GM19035 (cell line): Measurements from ENCODE around the gene CYP11A1.
A peak's percentile ranks its signal among the peaks of the same experiment; 100 is the strongest.

ENCODE experiments used
- ATAC-seq: cut with Tn5 transposase; IDR thresholded peaks from one replicate; pipeline ENCODE4 v1.9.1; 2021; ENCODE audit not compliant: unreplicated experiment

Gene CYP11A1

GRCh38 chr15:74367296-74367854 lies at the start of gene CYP11A1:
Gene CYP11A1 (minus strand): TSS chr15:74367646. CDS start chr15:74367585, 61 bp downstream.
- no peak for ATAC-seq

GRCh38 chr15:74417225-74417624 lies 49.8 kb upstream of the CYP11A1 start:
- ATAC-seq = no peak

GRCh38 chr15:74415966-74416916 lies 48.8 kb upstream of the CYP11A1 start:
- ATAC-seq = no peak

DNA sequence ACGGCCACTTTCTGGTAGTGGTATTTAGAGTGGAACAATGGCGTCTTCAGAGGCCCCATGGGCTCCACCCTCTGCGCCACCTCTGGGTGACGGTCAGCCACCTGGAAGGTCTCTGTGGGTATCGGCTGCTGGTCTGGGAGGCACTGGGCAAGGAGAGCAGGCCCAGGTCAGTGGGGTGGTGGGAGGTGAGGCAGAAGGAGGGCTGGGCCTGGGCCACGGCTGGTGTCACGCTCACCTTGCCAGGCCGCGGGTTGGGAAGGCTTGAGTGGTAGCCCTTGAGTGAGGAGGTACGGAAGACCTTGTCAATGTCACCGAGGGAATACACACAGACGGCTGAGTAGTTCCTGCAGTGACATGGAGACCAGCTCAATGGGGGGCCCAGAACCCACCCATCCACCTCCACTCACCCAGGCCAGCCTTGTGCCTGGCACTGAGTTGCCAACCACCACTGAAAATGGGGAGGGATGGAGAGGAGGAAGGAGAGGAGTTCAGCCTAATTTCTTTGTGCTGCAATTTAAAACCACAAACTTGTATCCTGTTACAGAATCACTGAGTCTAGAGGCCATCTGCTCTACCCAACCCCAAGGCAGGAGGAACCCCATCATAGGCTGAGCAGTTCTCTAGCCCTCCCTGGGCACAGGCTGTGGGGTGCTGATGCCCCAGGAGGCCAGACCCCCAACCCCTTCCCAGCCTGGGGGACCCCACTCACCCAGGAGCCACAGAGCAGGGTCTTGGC lies 47.3 kb upstream of the CYP11A1 start:
- ATAC-seq = no peak

- ATAC-seq = no peak
Observed at GRCh38 chr15:74414081-74414580, 46.7 kb upstream of the CYP11A1 start.

- ATAC-seq = no peak
Observed at GRCh38 chr15:74413350-74414080, 46.1 kb upstream of the CYP11A1 start.

- ATAC-seq = no peak
Observed at GRCh38 chr15:74412159-74412558, 44.7 kb upstream of the CYP11A1 start.

DNA sequence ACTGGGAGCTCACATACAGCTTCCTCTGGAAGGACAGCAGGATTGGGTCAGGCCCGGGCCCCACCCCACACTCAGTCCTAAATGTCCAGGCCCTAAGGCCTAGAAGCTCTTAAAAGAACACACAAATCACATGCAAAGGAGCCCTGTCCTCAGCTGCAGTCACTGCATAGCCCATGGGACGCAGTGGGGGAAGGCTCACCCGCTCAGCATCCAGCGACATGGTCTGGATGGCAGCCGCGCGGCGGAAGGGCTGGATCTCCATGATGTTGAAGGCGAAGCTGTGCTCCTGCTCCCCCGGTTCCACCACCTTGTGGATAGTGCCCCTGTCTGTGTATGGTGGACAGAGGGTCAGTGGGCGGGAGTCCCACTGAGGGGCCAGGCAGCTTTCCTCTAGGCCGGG lies 44.2 kb upstream of the CYP11A1 start:
- ATAC-seq = no peak

DNA sequence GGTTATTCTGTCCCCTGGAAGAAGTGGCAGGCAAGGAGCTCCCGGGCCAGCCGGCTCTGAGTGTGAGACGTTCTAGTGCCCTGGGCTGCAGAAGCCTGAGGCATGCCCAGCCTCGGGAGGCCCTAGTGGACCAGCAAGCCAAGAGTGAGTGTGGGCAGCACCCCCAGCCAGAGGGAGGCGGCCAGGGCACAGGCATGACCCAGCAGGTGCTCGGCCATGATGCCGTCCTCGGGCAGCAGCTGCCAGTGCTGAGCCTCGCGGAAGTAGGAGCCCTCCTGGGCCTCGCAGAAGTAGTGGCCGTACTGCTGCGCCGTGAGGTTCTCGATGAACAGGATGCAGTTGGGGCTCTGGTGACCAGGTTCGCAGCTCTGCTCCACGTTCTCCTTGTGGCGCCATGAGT lies 43.1 kb upstream of the CYP11A1 start:
- no peak for ATAC-seq

DNA sequence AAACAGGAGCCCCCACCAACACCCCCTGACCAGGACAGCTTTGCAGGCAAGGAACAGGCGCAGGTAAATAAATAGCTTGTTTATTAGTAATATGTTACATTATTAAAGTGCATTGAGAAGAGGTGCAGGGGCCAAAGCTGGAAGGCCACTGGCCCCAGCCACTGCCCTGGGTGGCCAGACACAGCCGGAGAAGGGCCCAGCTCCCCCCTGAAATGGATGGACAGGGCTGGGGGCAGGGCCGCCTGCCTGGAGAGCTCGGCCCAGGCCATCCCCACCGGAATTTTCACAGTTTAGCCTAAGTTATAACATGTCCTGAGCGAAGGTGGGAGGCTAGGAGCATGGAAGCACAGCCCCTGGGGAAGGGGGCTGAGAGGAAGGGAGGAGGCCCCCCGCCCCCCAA lies 41.8 kb upstream of the CYP11A1 start:
- ATAC-seq = no peak

- ATAC-seq = no peak
Observed at GRCh38 chr15:74408815-74409214, 41.4 kb upstream of the CYP11A1 start.

- no peak for ATAC-seq
Observed at GRCh38 chr15:74408385-74408784, 40.9 kb upstream of the CYP11A1 start.

GRCh38 chr15:74406992-74407705 lies 39.7 kb upstream of the CYP11A1 start:
- no peak for ATAC-seq

DNA sequence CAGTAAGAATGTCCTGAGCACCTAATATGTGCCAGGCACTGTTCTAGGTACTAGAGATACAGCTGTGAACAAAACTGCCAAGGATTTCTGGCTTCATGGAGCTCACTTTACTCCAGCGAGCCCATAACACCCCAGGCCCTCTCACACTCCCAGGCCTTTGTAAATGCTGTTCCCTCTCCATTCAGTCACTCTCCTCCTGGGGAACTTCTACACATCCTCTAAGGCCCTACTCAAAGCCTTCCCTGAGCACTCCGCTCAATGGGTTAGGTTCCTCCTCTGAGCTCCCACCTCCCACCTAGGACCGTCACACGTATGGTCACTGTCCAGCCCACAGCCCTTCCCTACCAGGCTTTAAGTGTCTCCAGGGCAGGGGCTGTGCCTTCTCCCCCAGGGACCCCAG lies 39.1 kb upstream of the CYP11A1 start:
- no peak for ATAC-seq

DNA sequence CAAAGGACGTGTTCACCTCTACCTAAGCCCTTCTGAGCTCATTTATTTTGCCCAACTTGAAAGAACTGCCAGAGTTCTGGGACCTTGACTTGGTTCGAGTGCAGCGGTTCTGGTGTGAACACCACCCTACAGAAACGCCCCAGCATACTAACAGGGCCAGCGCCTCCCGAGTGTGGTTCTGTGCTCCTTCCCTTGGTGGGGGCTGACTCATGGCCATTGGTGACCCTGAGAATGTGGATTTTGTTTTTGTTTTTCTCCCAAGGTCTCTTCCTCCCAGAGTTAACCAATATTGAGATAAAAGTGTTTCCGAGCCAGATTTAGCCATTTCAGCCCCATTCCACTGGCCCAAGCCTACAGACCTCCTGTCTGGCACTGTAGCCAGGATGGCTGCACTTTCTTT lies 38.4 kb upstream of the CYP11A1 start:
- ATAC-seq = no peak

DNA sequence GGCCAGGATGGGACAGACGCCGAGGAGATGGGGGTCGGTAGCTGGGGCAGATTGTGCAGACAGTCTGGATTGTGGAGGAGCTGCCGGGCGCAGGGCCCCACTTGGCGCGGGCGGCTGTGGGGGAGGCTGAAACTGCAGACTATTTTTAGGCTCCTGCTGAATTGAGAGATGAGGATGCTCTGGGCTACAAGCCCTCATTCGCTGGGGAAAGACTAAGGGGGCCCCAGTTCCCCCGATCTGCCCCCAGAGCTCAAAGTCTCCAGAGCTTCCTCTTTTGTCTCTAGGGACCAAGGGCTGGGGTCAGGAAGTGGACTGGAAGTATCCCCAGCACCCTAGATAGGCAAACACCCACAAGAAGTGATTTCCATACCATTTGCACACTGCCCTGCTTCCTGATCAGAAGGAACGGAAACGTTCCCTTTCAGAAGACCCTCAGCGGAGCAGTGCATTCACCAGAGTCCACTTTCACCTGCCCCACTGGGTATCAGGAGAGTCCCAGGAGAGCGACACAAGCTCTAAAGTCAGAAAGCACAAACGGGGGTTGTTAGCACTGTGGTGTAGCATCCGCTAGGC lies 36.6 kb upstream of the CYP11A1 start:
- ATAC-seq = peak; percentile 25

DNA sequence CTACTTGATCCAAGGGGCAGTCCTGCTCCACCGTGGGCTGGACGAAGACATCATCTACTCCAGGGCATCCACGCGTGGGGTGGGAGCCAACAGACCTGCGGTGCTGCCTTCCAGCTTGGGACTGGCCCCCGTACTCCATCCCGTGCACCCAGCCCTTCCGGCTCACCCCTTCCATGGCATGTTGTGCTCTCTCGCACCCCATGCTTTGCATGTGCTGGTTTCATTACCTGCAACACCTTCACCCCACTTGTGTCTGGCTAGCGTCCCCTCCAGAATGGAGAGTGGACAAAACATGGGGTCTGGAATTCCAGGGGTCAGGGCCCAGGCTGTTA lies 36.1 kb upstream of the CYP11A1 start:
- ATAC-seq = peak; percentile 14

DNA sequence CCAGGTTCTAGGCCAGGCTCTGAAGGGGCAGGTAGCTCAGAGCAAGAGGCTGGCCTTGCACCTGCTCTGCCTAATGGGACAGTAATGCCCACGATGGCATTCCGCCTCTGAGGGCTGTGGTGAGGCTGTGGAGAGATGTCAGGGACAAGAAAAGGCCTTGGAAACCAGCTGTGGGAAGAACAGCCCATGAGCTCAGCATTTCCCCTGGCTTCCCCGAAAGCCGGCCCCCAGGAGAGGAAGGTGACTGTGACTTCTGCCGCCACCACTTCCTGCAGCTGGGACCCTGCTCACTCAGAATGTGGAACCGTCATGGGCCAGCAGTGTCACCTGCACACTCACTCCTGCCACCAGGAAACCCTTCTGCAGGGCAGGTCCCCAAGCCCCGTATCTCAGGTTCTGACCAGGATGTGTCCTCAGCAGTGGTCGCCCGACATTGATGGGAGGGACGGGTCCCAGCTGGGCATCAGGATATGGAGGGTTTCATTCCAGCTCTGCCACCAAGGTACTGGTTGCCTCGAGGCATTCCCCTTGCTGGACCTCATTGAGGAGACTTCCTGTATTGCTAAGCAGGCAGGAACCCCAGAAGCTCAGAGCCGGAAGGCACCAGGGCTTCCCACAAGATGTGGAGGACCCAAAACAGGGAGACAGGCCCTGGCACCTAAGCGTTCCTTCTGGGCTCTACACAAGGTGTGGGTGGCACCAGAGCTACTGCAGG lies 35.6 kb upstream of the CYP11A1 start:
- ATAC-seq = peak; percentile 33

- ATAC-seq = no peak
Observed at GRCh38 chr15:74402337-74402841, 34.9 kb upstream of the CYP11A1 start.
